HG02943 (cell line): ENCODE results near the gene IPO5.

Experiments
- ATAC-seq: cut with Tn5 transposase; IDR thresholded peaks from one replicate; pipeline ENCODE4 v1.9.1; 2021; ENCODE audit warnings: mild to moderate bottlenecking, low read depth, moderate library complexity; ENCODE audit not compliant: unreplicated experiment

Gene IPO5

GRCh38 chr13:97953376-97953970, at the start of gene IPO5:
IPO5 (plus strand) TSS chr13:97953675; CDS start chr13:97976697, 23,022 bp downstream.
- no peak for ATAC-seq

- ATAC-seq, result no peak
Measured at GRCh38 chr13:97904059-97904458, 49.4 kb upstream of the IPO5 start.

DNA sequence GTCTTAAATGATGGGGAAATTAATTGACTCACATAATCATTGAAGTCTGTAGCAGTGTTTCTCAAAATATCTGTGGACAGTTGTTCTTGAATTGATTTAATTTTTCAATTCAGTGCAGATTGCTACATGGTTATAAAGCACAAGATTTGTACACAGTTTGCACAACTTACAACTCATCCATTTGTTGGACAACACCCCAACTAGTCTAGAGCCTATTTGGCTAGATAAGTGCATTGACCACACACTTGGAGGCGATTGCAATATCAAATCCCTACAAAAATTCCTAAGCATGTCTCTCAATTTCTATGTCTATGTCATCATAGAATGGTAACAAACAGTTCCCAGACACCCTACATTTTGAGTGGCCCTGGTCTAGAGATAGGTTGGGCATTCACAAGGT, 48.0 kb upstream of the IPO5 start:
- no peak for ATAC-seq

GRCh38 chr13:97911311-97912138, 42.0 kb upstream of the IPO5 start:
- no peak for ATAC-seq

GRCh38 chr13:97912139-97912535, 41.3 kb upstream of the IPO5 start:
- no peak for ATAC-seq

DNA sequence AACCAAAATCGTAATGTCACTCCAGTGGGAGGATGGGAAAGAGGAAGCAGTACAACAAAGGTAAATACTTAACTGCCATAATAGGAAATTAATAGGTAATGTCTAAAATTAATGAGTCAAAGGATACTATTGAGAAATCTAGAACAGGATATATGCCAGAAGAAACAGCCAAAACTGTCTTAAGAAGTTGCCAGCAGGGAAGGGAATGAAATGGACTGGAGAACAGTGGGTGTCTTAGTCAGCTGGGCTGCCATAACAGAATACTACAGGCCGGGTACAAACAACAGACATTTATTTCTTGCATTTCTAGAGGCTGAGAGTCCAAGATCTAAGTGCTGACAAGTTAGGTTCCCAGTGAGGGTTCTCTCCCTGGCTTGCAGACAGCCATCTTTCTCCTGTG, 40.3 kb upstream of the IPO5 start:
- no peak for ATAC-seq

DNA sequence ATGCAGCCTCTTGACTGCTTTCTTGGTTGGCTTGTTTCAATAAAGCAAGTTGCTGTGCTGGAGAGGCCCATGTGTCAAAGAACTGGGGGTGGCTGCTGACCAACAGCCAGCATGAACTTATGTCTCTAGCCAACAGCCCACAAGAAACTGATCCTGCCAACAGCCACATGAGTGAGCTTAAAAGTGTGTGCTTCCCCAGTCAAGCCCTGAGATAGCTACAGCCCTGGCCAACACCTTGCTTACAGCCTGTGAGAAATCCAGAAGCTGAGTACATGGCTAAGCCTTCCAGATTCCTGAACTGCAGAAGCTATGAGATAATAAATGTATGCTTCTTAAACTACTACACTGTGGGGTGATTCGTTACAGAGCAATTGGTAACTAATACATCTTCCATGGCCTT, 38.9 kb upstream of the IPO5 start:
- ATAC-seq, result no peak

DNA sequence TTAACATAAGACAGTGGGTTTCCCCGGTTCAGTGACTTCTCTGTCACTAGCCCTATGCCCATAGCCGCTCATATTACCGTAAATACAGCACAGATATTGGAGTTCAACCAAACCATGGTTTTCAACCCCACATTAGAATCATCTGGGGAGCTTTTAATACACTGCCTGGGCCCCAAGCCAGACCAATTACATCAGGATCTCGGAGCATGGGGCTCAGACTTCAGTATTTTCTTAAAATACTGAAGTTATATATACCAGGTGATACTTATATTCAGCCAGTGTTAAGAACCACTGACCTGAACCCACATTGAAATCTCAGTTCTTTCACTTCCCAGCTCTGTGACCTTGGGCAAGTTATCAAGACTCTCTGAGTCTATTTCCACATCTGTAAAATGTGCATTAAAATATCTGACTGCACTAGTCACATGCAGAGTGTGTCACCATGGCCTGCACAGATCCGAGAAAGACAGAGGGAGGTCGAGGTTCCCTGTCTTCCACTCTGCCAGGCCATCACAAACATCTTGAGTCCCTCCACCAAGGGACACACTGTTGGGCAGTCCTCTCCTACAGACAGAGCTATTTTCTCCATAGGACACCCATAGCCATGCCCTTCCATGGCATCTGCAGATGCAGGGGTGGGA, 32.2 kb upstream of the IPO5 start:
- ATAC-seq, result no peak

- ATAC-seq, result no peak
Measured at GRCh38 chr13:97928301-97928700, 25.2 kb upstream of the IPO5 start.

GRCh38 chr13:97932036-97932435, 21.4 kb upstream of the IPO5 start:
- ATAC-seq, result no peak

DNA sequence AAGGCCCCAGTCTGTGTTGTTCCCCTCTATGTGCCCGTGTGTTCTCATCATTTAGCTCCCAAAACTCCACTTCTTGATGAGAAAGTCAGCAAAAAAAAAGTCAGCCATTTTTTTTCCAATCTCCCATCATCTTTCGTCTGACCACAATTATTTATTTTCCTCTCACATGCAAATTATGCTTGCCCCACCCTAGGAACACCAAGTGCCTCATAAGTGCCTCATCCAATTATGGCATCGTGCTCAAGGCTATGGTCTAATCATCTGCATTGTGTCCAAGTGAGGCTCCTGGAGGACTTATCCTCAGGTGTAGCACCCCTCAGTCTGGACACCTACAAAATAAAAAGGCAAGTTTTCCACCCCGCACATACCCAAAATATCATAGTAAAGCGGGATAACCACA, 20.8 kb upstream of the IPO5 start:
- ATAC-seq, result no peak

GRCh38 chr13:97933776-97934175, 19.7 kb upstream of the IPO5 start:
- no peak for ATAC-seq

- no peak for ATAC-seq
Measured at GRCh38 chr13:97934590-97934989, 18.9 kb upstream of the IPO5 start.

DNA sequence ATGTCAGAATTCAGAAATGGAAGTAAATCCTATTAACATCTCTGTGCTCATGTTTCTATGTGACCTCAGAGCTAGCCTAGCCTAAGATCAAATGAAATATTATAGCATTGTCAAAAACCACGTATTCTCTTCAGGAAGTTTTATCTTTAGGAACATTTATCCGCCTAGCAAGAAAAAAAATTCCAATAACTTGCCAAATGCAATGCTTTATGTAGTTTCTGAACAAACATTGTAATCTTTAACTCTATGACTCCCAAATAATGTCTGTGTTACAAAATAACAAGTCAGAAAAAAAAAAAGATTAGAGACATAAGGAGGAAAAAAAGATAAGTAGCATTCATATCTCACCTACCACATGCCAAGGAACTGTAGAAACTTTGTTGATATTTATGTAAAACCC, 18.4 kb upstream of the IPO5 start:
- ATAC-seq, result no peak

DNA sequence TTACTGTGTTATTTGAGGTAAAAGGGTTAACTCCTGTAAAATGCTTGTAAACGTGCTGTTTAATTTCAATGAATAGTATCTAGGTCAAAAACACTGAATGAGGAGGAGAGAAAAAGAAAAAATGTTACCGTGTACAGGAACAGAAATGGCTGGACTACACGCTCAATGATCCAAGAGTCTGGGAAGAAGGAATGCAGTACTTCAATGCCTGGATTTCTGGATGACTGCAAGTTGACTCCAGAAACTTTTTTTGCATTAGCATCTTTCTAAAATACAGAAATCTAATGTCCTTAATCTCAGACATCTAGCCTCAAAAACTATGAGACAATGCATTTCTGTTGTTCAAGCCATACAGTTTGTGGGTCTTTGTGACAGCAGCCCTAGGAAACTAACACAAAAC, 17.4 kb upstream of the IPO5 start:
- no peak for ATAC-seq

GRCh38 chr13:97938706-97939475, 14.6 kb upstream of the IPO5 start:
- no peak for ATAC-seq

DNA sequence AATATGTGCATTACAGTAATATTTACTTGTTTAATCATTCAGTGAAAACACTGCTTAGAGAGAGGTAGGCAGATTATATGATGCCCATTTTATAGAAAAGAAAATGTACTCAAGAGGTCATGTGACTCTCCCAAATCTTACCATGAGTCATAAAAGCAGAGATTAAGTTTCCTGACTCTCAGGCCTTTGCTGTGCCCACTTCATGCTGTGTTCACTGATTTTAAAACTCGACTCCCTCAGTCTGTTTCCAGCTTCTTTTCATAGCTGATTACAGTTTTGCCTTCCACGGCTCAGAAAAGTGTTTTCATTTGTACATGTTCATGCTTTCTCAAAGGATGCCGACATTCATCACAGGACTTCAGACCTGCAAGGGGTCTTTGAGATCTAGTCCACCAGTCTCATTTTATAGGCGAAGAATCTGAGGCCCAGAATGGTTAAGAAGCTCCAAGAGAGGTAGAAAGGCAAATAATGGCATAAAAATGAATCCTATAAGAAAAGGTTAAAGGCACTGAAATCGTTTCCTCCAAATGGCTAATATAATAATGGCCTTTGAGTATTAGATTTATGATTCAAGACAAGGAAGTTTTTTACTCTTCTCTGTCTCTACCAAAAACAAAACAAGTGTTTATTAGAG, 9.0 kb upstream of the IPO5 start:
- ATAC-seq, result no peak

DNA sequence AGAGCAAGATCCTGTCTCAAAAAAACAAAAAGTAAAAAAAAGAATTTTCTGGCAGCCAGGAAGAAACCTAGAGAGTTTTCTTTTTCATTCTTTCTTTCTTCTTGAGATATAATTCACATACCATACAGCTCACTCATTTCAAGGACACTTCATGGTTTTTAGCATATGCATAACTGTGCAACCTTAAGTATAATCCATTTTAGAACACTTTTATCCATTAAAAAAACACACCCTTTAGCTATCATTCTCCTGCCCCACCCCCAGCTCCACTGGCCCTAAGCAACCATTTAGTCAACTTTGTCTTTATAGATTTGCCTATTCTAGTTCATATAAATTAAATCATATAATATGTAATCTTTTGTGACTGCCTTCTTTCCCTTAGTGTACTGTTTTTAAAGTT, 8.1 kb upstream of the IPO5 start:
- ATAC-seq, result no peak

- no peak for ATAC-seq
Measured at GRCh38 chr13:97945792-97946419, 7.6 kb upstream of the IPO5 start.

DNA sequence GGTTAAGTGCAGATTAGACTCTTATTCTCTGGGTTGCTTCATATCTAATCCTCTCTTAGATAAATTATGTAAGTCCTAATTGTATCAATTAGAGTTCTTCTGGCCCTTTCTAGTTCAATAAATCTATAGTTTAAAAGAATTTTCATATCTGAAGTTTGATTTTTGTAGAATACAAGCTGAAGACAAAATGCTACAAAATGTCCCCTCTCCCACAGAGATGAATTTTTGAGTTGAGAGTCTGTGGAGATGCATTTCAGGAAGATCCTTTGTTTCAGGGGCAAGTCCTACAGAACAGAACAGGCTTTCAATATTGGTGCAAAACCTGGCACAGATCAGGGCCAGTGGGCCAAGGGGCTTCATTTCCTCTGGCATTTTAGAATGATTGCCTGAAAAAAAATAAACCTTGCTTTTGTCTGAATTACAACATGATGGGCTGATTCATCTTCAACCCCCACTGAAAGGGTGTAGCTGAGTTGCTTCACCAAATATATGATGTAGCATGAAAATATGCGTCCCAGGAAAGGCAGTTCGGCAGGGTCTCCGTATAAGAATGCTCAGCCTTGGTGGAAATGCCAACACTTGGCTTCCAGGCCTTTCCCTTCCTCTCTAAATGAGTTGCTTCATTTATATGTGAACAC, 6.4 kb upstream of the IPO5 start:
- ATAC-seq, result no peak
